ENCODE measurements around the gene VIP. TPM values are rescaled to one million over a fixed set of nuclear protein-coding genes. Genes with fewer than 3 reads are reported as not detected.

Gene VIP
- total and polyA plus RNA-seq, 2 of the 13 experiments (the other 11 are each of a cell fraction or from before 2014, with no cell fraction given), result not detected

- TF ChIP-seq REST (IDR thresholded peaks at IDR 0.05; ENCODE audit: borderline replicate concordance in 1 of 2, low read depth in 1 of 2, low read length in 2 of 2) (no peak), ZNF781 (CRISPR knock-in tag; IDR thresholded peaks at IDR 0.05; ENCODE audit: borderline replicate concordance, not compliant biosample characterization) (no peak), ZNF784 (CRISPR knock-in tag; IDR thresholded peaks at IDR 0.05; ENCODE audit: borderline replicate concordance) (no peak), THAP9 (CRISPR knock-in tag; IDR thresholded peaks at IDR 0.05; ENCODE audit: borderline replicate concordance) (no peak), ZNF547 (CRISPR knock-in tag; IDR thresholded peaks at IDR 0.05) (no peak), HOXA7 (CRISPR knock-in tag; IDR thresholded peaks at IDR 0.05) (no peak), SNAPC5 (CRISPR knock-in tag; IDR thresholded peaks at IDR 0.05; ENCODE audit: borderline replicate concordance) (no peak), ZNF24 (IDR thresholded peaks at IDR 0.05) (no peak), THAP7 (CRISPR knock-in tag; IDR thresholded peaks at IDR 0.05) (no peak)
Observed at GRCh38 chr6:152769993-152770392, 19.4 kb downstream of the VIP start (continued).
